Endothelial cell of umbilical vein (primary cell): ENCODE results near the gene ACLY. TPM values are rescaled to one million over a fixed set of nuclear protein-coding genes. Genes with fewer than 3 reads are reported as not detected.

Source experiments
- BruUV-seq: library from RNA; stranded (reverse); fragments of 400-500 nt; replicated peaks from 2 replicates; lab custom pipeline; 2021; lab: Mats Ljungman, UMichigan
- CTCF ChIA-PET: fragments of 300-600, 350-600 bp; sonication (Branson Sonifier 250); formaldehyde crosslinking; loops from one replicate; lab custom pipeline; 2021; ENCODE audit warnings: antibody characterized with exemption, inconsistent platforms; lab: Charles Lee
- POLR2A ChIA-PET: fragments of 300-600, 350-600 bp; sonication (Branson Sonifier 250); formaldehyde crosslinking; loops from one replicate; lab custom pipeline; 2021; ENCODE audit warnings: antibody characterized with exemption, inconsistent platforms; lab: Charles Lee
- DNase-seq: peaks from one replicate; pipeline ENCODE4 v3.0.0-alpha.2; 2011; ENCODE audit warnings: low read depth, low spot score
- FAIRE-seq: peaks from 2 replicates; lab custom pipeline; 2011; peaks lifted over from hg19 to GRCh38; lab: Jason Lieb, UNC
- H2AFZ ChIP-seq: 2 replicates; pipeline ENCODE4 v1.6.0; 2012; ENCODE audit warnings: low read depth, low read length, control low read depth, inconsistent platforms
- H3K27ac ChIP-seq: 2 replicates; pipeline ENCODE4 v1.5.1; 2011; ENCODE audit warnings: low read depth, mild to moderate bottlenecking, control low read depth, low read length, moderate library complexity; ENCODE audit not compliant: insufficient read depth
- H3K27me3 ChIP-seq, 2 experiments: 2 replicates each; pipeline versions ENCODE4 v1.6.0 to v1.6.1; 2011; ENCODE audit warnings: low read length in 2 of 2, mixed read lengths in 1 of 2; ENCODE audit not compliant: control insufficient read depth in 2 of 2, insufficient read depth in 2 of 2
- H3K36me3 ChIP-seq, 2 experiments: 2 replicates in 1 of 2; 3 replicates in 1 of 2; pipeline ENCODE4 v1.5.1; 2011; ENCODE audit warnings: low read length in 2 of 2, mild to moderate bottlenecking in 1 of 2, moderate library complexity in 1 of 2; ENCODE audit not compliant: control insufficient read depth in 2 of 2, insufficient read depth in 2 of 2; ENCODE audit errors: extremely low read depth in 1 of 2
- H3K4me1 ChIP-seq: 3 replicates; pipeline ENCODE4 v1.5.1; 2011; ENCODE audit warnings: mild to moderate bottlenecking, low read length; ENCODE audit not compliant: control insufficient read depth, insufficient read depth; ENCODE audit errors: extremely low read depth
- H3K4me2 ChIP-seq: 2 replicates; pipeline ENCODE4 v1.6.1; 2011; ENCODE audit warnings: low read length, control low read depth, mixed read lengths; ENCODE audit not compliant: insufficient read depth
- H3K4me3 ChIP-seq, 3 experiments: fragments of 200-600 bp in 1 of 3; sonication (generic), shearing (Covaris generic) in 1 of 3; replicated peaks in 1 of 3; 2 replicates each; pipeline ENCODE4 v1.5.1; 2011 to 2016; ENCODE audit warnings: control low read depth in 3 of 3, low read length in 3 of 3, mild to moderate bottlenecking in 2 of 3, inconsistent platforms in 1 of 3, low read depth in 1 of 3, moderate library complexity in 1 of 3; ENCODE audit not compliant: insufficient read depth in 1 of 3
- H3K79me2 ChIP-seq: 2 replicates; pipeline ENCODE4 v1.6.0; 2012; ENCODE audit warnings: low read length, inconsistent platforms; ENCODE audit not compliant: control insufficient read depth, insufficient read depth
- H3K9ac ChIP-seq: replicated peaks from 2 replicates; pipeline ENCODE3; 2011; ENCODE audit warnings: low read length, control low read depth; ENCODE audit not compliant: insufficient read depth; ENCODE audit errors: extremely low read depth
- H3K9me1 ChIP-seq: replicated peaks from 3 replicates; pipeline ENCODE4 v1.6.0; 2011; ENCODE audit warnings: mild to moderate bottlenecking, low read length; ENCODE audit not compliant: control insufficient read depth, insufficient read depth; ENCODE audit errors: extremely low read depth
- H3K9me3 ChIP-seq: replicated peaks from 2 replicates; pipeline ENCODE4 v1.5.1; 2012; ENCODE audit warnings: low read length, inconsistent platforms; ENCODE audit not compliant: control insufficient read depth, insufficient read depth
- H4K20me1 ChIP-seq: replicated peaks from 2 replicates; pipeline ENCODE3; 2011; ENCODE audit warnings: mild to moderate bottlenecking, low read length; ENCODE audit not compliant: control insufficient read depth, insufficient read depth; ENCODE audit errors: extremely low read depth
- CTCF ChIP-seq, 2 donors: IDR thresholded peaks; 1 replicate in 1 of 2; 2 replicates in 1 of 2; pipeline ENCODE4 v1.5.1; 2011; ENCODE audit warnings: low read length in 2 of 2, mild to moderate bottlenecking in 2 of 2, moderate library complexity in 2 of 2, control low read depth in 1 of 2, inconsistent platforms in 1 of 2, low read depth in 1 of 2; ENCODE audit not compliant: insufficient read depth in 1 of 2; ENCODE audit errors: extremely low read depth in 1 of 2
- EZH2 ChIP-seq: IDR thresholded peaks from 2 replicates; pipeline ENCODE4 v1.6.1; 2012; ENCODE audit warnings: borderline replicate concordance, low read depth, mild to moderate bottlenecking, moderate library complexity, low read length, inconsistent platforms; ENCODE audit not compliant: severe bottlenecking
- FOS ChIP-seq: IDR thresholded peaks from 2 replicates; pipeline ENCODE4 v1.6.1; 2011; ENCODE audit warnings: mild to moderate bottlenecking, low read length, moderate library complexity, borderline replicate concordance; ENCODE audit not compliant: insufficient read depth
- GATA2 ChIP-seq: IDR thresholded peaks from 2 replicates; pipeline ENCODE4 v1.7.0; 2011; ENCODE audit warnings: low read depth, mild to moderate bottlenecking, moderate library complexity, mixed read lengths, low read length; ENCODE audit not compliant: insufficient read length, insufficient read depth
- JUN ChIP-seq: IDR thresholded peaks from 2 replicates; pipeline ENCODE4 v1.6.1; 2011; ENCODE audit warnings: borderline replicate concordance, low read depth; ENCODE audit not compliant: insufficient read length, insufficient read depth
- MAX ChIP-seq: IDR thresholded peaks from 2 replicates; pipeline ENCODE4 v1.6.1; 2011; ENCODE audit not compliant: insufficient read depth, insufficient read length
- MYC ChIP-seq: IDR thresholded peaks from one replicate; pipeline ENCODE4 v1.6.1; 2011; ENCODE audit warnings: mild to moderate bottlenecking, low read depth, low read length
- POLR2A ChIP-seq: IDR thresholded peaks from 2 replicates; pipeline ENCODE4 v1.6.1; 2012; ENCODE audit warnings: low read depth, mild to moderate bottlenecking, control low read depth, low read length
- POLR2AphosphoS5 ChIP-seq: IDR thresholded peaks from 2 replicates; pipeline ENCODE4 v1.6.1; 2012; ENCODE audit warnings: low read depth, mild to moderate bottlenecking, control low read depth, low read length, moderate library complexity; ENCODE audit not compliant: insufficient read depth
- dilution Hi-C: fragments of 300-500 bp; cut with MboI; formaldehyde crosslinking; loops from one replicate; pipeline ENCODE4 v1.15.0; 2019; ENCODE audit warnings: low sequenced_read_pairs; ENCODE audit not compliant: extremely low pct_ligation_motif_present
- intact Hi-C: fragments of 100-400 bp; cut with micrococcal nuclease; formaldehyde crosslinking; loops from one replicate; pipeline ENCODE4 v1.10.0; 2022
- polyA plus RNA-seq, 4 experiments: library from polyadenylated mRNA; depleted of rRNA in 3 of 4; stranded (reverse) in 3 of 4; unstranded in 1 of 4; fragments of >200 nt; gene quantifications; 2 replicates each; pipeline versions ENCODE4 v1.2.1 to v1.2.3, GENCODE V29; 2011 to 2012; ENCODE audit warnings: missing spikeins in 1 of 4
- total RNA-seq: library from RNA; stranded (reverse); gene quantifications from 2 replicates; pipeline ENCODE4 v1.2.3, GENCODE V29; 2021

Gene ACLY
- total and polyA plus RNA-seq, 2 donors (not counting 3 experiments of a cell fraction or from before 2014, with no cell fraction given): 174 to 324 TPM

GRCh38 chr17:41913798-41914197 is 5.0 kb downstream of the ACLY start:
- ChIA-PET POLR2A (no interaction called here), CTCF (interaction anchor here (1.1 to 1.9 kb wide), 2 partner anchors 17 to 46 kb away, joined by 3 to 11 read pairs; partner anchors contain the start of gene ODAD4)
- no peaks in the 10 kb centered on the region for H4K20me1 ChIP-seq
- FAIRE-seq (no peak), DNase-seq (no peak)
- no peaks in the 10 kb centered on the region for H3K27me3 ChIP-seq
- no peak overlapping the region for H3K4me2 ChIP-seq
- H3K79me2 ChIP-seq: peaks cover 80% of the 10 kb centered on the region
- peaks cover 14% of the 10 kb centered on the region for H3K4me1 ChIP-seq
- H2AFZ ChIP-seq: no peak overlapping the region
- no peaks in the 10 kb centered on the region for H3K9me1 ChIP-seq
- no peak overlapping the region for H3K4me3 ChIP-seq
- BruUV-seq: no TSS peak
- dilution Hi-C loops (no loop called here), intact Hi-C loops (no loop called here)
- H3K36me3 ChIP-seq: peaks cover 29 to 40% of the 10 kb centered on the region in 2 experiments
- H3K9ac ChIP-seq: no peak overlapping the region
- no peak for TF ChIP-seq MAX
- TF ChIP-seq JUN: no peak
- no peak for TF ChIP-seq MYC
- no peak for TF ChIP-seq POLR2AphosphoS5
- no peak for TF ChIP-seq POLR2A
- TF ChIP-seq EZH2: no peak
- no peaks in the 10 kb centered on the region for H3K9me3 ChIP-seq
- H3K27ac ChIP-seq: no peak overlapping the region

GRCh38 chr17:41912925-41913324 is 5.8 kb downstream of the ACLY start:
- no peak overlapping the region for H3K27ac ChIP-seq
- H3K4me2 ChIP-seq: no peak overlapping the region
- dilution Hi-C loops (no loop called here), intact Hi-C loops (no loop called here)
- H3K9me3 ChIP-seq: no peaks in the 10 kb centered on the region
- peaks cover 29 to 43% of the 10 kb centered on the region in 2 experiments for H3K36me3 ChIP-seq
- no TSS peak for BruUV-seq
- POLR2A ChIA-PET: no interaction called here
- H3K4me1 ChIP-seq: peaks cover 14% of the 10 kb centered on the region
- no peaks in the 10 kb centered on the region for H3K27me3 ChIP-seq
- H3K9ac ChIP-seq: no peak overlapping the region
- no peak overlapping the region for H3K4me3 ChIP-seq
- H3K79me2 ChIP-seq: peaks cover 72% of the 10 kb centered on the region
- H2AFZ ChIP-seq: no peak overlapping the region
- FAIRE-seq (no peak), DNase-seq (no peak)
- CTCF ChIA-PET: interaction anchor here (1.1 to 1.9 kb wide), 3 partner anchors 18 to 46 kb away, joined by 3 to 11 read pairs (median 3); partner anchors contain the start of gene ODAD4
- H3K9me1 ChIP-seq: no peaks in the 10 kb centered on the region
- no peaks in the 10 kb centered on the region for H4K20me1 ChIP-seq
- TF ChIP-seq GATA2 (no peak), JUN (no peak), EZH2 (no peak), MYC (no peak), MAX (no peak), CTCF (IDR thresholded peaks at IDR 0.05; ENCODE audit: extremely low read depth in 1 of 2, insufficient read depth in 1 of 2, low read depth in 1 of 2, low read length in 2 of 2) (no peak), POLR2AphosphoS5 (no peak), POLR2A (no peak), FOS (no peak)
